GM12801 (cell line): Measurements from ENCODE around the gene CNPY1.

ENCODE experiments used
- TF ChIP-seq, protein P1 (sequence below): IDR thresholded peaks from one replicate; pipeline ENCODE4 v1.5.1; 2011; ENCODE audit warnings: control low read depth; ENCODE audit not compliant: insufficient read length; ENCODE audit errors: extremely low read depth

The CNPY1 gene

DNA sequence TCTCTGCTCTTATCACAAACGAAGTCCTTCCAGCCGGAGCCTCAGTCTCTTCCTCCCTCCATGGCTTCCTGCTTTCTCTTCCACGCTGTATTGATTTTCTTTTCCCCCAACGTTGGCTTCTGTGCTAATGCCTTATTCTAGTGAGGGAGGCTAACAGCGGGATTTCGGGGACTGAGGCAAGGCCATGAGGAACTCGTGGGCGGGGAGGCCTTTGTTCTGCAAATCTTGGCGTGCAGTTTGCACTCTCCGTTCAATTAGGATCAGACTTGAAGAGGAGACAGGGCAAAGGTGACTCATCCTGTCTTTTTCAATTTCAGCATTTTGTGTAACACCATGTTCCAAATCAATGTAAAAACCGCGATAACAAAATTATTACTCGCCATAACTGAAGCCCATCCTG is 63.1 kb downstream of the CNPY1 start:
- TF ChIP-seq, protein P1, sequence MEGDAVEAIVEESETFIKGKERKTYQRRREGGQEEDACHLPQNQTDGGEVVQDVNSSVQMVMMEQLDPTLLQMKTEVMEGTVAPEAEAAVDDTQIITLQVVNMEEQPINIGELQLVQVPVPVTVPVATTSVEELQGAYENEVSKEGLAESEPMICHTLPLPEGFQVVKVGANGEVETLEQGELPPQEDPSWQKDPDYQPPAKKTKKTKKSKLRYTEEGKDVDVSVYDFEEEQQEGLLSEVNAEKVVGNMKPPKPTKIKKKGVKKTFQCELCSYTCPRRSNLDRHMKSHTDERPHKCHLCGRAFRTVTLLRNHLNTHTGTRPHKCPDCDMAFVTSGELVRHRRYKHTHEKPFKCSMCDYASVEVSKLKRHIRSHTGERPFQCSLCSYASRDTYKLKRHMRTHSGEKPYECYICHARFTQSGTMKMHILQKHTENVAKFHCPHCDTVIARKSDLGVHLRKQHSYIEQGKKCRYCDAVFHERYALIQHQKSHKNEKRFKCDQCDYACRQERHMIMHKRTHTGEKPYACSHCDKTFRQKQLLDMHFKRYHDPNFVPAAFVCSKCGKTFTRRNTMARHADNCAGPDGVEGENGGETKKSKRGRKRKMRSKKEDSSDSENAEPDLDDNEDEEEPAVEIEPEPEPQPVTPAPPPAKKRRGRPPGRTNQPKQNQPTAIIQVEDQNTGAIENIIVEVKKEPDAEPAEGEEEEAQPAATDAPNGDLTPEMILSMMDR = no peak

DNA sequence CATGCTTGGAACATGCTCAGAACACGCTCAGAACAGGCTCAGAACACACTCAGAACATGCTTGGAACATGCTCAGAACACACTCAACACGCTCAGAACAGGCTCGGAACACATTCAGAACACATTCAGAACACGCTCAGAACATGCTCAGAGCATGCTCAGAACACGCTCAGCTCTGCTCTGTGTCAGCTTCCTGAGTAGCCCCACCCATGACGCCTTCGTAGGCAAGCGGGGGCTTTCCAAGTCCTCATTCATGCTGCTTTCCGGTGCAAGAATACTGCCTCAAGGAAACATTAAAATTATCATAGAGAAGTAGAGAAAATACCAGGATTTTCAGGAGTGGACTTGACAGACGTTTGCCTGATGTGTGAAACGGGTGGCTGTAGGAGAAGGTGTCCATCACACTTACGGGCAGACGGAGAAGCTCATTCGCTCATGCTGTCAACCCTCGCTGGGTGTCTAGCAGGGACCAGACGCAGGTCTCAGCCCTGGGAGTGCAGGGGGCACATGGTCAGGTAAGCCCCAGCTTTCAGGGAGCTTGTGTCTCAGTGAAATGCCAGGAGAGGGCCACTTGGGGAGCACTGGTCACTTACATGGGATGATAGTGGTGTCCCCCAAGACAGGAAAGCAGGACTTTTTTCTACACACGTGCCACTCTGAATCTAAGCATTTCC is 63.7 kb downstream of the CNPY1 start:
- TF ChIP-seq, protein P1 = no peak

DNA sequence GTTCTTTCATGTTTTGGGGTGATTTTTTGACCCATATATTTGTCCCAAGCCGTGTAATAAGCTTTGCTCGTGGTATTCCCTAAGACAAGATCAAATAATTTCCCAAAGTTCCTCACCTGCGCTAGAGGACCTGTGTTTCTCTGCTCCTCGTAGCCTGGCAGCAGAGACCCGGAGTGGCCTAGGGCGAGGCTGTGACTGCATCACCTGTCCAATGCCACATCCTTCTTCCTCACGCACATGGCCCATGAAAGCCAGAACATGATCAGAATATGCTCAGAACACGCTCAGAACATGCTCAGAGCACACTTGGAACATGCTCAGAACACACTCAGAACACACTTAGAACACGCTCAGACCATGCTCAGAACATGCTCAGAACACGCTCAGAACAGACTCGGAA is 64.6 kb downstream of the CNPY1 start:
- TF ChIP-seq, protein P1 = no peak

DNA sequence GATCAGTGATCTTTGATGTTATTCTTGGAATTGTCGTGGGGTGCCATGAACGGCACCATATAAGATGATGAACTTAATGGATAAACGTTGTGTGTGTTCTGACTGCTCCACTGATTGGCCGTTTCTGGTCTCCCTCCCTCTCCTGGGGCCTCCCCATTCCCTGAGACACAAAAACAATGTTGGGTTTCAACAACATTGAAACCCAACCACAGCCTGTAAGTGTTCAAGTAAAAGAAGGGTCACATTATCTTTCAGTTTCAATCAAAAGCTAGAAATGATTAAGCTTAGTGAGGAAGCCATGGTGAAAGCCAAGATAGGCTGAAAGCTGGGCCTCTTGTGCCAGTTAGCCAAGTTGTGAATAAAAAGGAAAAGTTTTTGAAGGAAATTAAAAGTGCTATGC is 68.9 kb downstream of the CNPY1 start:
- TF ChIP-seq, protein P1 = no peak

DNA sequence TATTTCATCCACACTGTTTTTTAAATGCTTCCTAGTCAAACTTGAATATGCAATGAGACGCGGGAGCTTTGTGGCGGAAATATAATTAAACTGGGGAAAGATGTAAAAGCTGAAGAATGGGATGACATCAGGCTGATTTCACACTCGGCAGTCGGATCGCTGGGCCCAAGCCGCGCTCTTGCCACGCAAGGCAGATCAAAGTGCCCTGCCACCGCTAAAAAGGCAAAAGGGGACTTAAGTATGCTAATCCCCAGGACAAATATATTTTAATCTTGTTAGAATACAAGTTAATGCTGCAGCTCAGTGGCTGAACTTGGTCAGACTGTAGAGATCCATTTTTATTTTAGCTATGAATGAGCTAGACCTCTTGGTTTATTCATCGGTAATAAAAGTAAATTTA is 74.6 kb downstream of the CNPY1 start:
- TF ChIP-seq, protein P1 = no peak

DNA sequence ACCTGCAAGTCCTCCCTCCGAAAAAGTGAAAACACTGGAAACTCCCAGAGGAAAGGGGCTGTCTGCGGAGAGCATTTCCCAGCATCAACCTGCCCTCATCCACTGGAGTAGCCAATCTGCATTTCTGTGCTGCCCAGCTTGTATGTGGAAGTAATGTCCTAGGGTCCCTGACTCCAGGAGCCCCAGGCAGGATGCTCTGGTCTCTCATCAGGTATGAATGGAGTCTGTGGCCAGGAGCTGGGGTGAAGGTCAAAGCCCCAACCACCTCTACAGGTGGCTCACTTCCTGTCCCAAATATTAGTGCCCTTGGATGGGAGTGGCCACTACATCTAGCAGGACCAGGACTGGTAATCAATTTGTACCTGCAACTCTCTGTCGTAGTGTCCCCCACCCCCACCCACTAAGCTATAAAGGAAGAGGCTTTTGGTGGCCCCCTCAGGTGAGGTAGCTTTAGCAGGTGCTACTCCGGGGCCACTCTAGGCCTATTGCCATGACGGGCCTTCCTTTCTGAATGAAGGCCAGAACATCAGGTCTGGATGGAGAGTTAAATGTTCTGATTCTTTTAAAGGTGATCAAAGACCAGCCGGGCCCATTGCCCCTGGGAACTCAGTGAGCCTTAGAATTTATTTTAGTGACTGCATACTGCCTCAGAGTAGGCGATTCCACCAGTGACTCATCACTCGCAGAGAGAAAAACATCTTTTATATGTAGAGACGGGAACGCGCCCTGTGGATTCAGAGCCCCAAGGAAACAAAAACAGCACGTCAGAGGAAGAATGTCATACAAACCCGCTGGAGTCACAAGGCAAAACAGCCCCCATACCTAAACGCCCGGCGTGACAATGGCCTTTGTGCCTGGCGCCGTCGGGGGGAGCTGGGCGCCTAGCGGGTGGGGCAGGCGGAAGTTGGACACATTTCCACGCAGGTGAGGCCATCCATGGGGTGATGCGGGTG is 75.4 kb downstream of the CNPY1 start:
- TF ChIP-seq, protein P1 = no peak

DNA sequence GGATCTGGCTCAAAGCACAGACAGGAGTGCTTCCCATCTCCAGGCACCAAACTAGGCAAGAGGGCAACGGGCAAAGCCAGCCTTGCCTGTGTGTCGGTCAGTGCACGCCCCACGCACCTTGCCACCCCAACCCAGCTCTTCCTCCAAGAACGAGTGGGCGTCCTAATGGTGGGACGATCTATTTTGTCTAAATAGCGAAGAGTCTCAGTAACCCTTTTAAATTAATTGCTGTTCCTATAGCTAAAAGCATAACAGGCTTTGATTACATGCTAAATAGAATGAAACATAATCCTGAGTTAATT is 76.2 kb downstream of the CNPY1 start:
- TF ChIP-seq, protein P1 = no peak
